Breast epithelium (tissue), 3 donors: ENCODE measurements around the gene TYW3.

Experiments
- POLR2A ChIP-seq: fragments of 450-650 bp; IDR thresholded peaks from one replicate; pipeline ENCODE4 v1.6.1; 2016; ENCODE audit warnings: antibody characterized with exemption, mild to moderate bottlenecking, moderate library complexity
- POLR2AphosphoS5 ChIP-seq, 3 donors: sonication (generic); formaldehyde crosslinking; IDR thresholded peaks; one replicate each; pipeline ENCODE4 v1.6.1; 2017; ENCODE audit warnings: antibody characterized with exemption in 3 of 3
- TF ChIP-seq, protein P1 (sequence below), 3 donors: fragments of 450-650 bp; IDR thresholded peaks; one replicate each; pipeline ENCODE4 v1.5.1; 2016 to 2017; ENCODE audit warnings: antibody characterized with exemption in 3 of 3, mild to moderate bottlenecking in 3 of 3, moderate library complexity in 3 of 3

DNA sequence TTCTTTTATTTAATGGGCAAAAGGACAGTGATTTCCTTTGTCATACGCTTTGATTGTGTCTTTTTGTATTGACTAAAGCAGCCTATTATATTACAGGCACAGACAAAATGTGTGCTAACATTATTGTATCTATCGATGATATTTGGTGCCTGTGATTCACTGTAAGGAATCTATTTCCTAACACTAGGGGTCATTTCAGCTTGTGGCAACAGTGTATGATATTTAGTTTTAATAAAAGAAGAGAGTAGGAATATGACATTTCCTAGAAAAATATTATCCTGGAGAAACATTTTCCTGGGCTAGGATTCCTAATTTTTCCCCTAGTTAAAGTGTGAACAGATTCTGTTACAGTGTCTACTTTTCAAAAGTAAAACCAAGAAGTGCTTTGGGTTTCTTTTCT is 42.8 kb downstream of the TYW3 start:
- TF ChIP-seq, protein P1, sequence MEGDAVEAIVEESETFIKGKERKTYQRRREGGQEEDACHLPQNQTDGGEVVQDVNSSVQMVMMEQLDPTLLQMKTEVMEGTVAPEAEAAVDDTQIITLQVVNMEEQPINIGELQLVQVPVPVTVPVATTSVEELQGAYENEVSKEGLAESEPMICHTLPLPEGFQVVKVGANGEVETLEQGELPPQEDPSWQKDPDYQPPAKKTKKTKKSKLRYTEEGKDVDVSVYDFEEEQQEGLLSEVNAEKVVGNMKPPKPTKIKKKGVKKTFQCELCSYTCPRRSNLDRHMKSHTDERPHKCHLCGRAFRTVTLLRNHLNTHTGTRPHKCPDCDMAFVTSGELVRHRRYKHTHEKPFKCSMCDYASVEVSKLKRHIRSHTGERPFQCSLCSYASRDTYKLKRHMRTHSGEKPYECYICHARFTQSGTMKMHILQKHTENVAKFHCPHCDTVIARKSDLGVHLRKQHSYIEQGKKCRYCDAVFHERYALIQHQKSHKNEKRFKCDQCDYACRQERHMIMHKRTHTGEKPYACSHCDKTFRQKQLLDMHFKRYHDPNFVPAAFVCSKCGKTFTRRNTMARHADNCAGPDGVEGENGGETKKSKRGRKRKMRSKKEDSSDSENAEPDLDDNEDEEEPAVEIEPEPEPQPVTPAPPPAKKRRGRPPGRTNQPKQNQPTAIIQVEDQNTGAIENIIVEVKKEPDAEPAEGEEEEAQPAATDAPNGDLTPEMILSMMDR (IDR thresholded peaks at IDR 0.05) = no peak
- TF ChIP-seq POLR2A = no peak
- no peak for TF ChIP-seq POLR2AphosphoS5 (IDR thresholded peaks at IDR 0.05)
